GM12875 (cell line): ENCODE measurements around the gene LENG9.
A peak's percentile ranks its signal among the peaks of the same experiment; 100 is the strongest.
"Not testable (repeated sequence)": the region's sequence is repeated elsewhere in the genome, so short reads cannot be mapped to it uniquely, and the experiment has no call there.

Source experiments
- H3K4me3 ChIP-seq: one replicate; pipeline ENCODE4 v1.5.1; 2011; ENCODE audit warnings: low read depth, low read length, control low read depth
- TF ChIP-seq, protein P1 (sequence below): IDR thresholded peaks from 2 replicates; pipeline ENCODE4 v1.5.1; 2011; ENCODE audit warnings: low read depth, mild to moderate bottlenecking, control low read depth, inconsistent platforms, low read length, moderate library complexity, borderline replicate concordance; ENCODE audit not compliant: insufficient read depth

LENG9 gene

DNA sequence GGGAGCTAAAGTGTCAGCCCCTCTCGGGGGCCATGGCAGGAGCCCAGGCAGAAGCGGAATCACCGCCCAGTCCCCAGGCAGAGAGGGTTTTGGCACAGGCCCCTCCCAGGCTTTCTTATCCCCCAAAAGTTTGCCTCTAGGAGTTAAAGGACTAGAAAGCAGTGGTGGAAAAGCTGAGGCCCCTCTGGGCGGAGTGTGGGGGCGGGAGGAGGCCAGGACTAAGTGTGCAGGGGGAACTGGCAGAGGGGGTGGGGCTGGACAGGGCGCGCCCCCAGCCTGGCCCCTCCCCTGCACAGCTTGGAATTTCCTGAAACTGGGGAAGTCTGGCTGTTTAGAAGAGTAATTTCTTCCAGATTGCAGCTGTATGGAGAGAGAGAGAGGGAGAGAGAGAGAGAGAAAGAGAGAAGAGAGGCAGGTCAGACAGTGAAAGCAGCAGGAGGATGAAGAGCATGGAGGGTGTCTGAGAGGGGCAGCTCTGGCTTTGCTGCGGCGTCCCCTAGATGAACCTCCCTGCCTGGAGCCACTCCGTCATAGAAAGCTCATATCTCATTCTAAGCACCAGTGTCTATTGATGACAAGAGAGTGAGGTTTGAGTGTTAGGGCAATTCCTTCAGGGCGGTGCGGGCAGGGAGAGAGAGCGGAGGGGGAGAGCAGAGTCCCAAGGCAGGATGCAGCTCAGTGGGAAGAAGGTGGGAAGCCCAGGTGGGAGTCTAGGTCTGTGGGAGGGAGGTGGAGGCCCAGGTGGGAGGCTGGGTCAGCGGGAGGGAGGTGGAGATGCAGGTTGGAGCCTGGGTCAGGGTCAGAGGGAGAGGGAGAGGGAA, 9.7 kb upstream of the LENG9 start, which contains the start of gene CDC42EP5:
CDC42EP5 (minus strand) TSS at position 226 of the 821 bp plus-strand sequence. CDS start 7,749 bp downstream, outside the sequence.
- TF ChIP-seq, protein P1, sequence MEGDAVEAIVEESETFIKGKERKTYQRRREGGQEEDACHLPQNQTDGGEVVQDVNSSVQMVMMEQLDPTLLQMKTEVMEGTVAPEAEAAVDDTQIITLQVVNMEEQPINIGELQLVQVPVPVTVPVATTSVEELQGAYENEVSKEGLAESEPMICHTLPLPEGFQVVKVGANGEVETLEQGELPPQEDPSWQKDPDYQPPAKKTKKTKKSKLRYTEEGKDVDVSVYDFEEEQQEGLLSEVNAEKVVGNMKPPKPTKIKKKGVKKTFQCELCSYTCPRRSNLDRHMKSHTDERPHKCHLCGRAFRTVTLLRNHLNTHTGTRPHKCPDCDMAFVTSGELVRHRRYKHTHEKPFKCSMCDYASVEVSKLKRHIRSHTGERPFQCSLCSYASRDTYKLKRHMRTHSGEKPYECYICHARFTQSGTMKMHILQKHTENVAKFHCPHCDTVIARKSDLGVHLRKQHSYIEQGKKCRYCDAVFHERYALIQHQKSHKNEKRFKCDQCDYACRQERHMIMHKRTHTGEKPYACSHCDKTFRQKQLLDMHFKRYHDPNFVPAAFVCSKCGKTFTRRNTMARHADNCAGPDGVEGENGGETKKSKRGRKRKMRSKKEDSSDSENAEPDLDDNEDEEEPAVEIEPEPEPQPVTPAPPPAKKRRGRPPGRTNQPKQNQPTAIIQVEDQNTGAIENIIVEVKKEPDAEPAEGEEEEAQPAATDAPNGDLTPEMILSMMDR = no peak
- H3K4me3 ChIP-seq = no peak within 1 kb of the TSS

DNA sequence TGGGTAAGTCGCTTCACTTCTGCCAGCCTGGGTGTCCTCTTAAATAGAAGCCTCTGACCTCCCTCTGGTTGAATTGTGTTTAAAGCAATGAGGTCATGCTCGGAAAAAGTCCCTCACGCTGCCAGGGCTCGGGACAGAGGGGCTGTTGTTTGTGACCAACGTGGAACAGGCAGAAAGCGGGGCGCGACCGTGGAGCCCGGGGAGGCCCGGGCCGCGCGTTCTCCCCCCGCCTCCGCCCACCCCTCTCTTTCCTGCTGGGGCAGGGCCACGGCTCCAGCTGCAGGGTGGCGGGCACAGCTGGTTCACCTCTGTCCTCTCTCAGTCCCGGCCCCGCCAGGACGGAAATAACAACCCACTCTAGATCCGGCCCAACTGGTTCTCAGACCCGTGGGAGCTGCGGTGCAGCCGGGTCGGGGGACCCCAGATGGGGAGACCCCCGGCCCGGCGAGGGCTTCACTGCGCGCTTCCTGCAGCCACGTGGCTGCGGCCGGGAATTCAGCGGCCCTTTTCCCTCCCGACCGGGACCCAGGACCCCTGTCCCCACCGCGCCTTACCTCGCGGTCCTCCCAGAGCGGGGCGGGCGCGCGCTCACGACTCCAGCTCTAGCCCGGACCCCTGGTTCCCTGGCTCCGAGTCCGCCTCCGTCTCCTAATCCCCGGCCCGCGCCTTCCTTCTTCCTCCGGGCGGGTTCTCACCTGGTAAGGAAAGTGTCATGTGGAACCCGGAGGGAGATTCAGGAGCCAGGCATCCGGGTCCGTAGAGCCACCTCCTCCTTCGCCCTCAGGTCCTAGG, 7.6 kb upstream of the LENG9 start:
- H3K4me3 ChIP-seq = peak overlapping the region; percentile 21

DNA sequence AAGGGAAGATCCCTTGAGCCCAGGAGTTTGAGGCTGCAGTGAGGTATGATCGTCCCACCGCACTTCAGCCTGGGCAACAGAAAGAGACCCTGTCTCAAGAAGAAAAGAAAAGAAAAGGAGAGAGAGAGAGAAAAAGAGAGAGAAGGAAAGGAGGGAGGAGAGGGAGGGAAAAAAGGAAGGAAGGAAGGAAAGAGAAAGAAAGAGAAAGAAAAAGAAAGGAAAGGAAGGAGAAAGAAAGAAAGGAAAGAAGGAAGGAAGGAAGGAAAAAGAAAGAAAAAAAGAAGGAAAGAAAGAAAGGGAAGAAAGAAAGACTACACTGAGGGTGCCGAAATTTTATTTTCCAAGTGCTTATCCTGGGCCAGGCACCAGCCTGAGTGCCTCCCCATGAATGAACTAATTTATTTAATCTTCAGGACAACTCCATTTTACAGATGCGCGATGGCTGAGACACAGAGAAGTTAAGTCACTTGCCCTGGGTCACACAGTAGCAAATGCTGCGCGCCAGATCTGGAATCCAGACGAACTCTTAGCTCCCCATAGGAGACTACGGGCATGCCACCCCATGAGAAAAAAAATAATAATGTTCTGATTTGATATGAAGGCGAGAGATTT, 6.8 kb upstream of the LENG9 start:
- TF ChIP-seq, protein P1 = no peak
- H3K4me3 ChIP-seq = no peak overlapping the region

More for the DNA sequence above, 7.6 kb upstream of the LENG9 start:
- TF ChIP-seq, protein P1 = no peak

DNA sequence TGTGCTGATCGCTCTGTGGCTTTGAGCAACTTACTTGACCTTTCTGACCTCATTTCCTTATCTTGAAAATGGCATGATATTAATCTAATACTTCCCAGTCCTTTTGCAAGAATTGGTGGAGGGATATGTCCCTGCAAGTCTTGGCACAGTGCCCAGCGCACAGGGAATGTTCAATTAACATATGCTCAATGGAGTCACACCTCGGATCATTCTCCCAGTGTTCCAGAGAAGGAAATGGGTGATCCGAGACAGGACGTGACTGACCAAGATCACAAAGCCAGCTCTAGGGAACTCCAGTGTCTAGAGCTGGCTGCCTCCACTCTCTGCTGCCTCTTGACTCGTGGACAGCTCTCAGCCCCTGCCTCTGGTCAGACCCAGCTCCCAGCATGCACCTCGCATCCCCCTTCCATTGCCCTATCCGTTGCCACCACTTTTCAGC, 5.9 kb upstream of the LENG9 start:
- no peak overlapping the region for H3K4me3 ChIP-seq
- TF ChIP-seq, protein P1 = no peak

DNA sequence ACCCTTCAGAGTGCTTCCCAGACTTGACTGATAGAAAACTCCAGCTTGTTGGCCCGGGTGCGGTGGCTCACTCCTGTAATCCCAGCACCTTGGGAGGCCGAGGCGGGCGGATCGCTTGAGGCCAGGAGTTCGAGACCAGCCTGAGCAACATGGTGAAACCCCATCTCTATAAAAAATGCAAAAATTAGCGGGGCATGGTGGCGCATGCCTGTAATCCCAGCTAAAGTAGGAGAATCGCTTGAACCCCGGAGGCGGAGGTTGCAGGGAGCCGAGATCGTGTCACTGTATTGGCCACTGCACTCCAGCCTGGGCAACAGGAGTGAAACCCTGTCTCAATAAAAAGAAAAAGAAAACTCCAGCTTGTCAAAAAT, 2.5 kb upstream of the LENG9 start:
- H3K4me3 ChIP-seq = not testable (repeated sequence)

DNA sequence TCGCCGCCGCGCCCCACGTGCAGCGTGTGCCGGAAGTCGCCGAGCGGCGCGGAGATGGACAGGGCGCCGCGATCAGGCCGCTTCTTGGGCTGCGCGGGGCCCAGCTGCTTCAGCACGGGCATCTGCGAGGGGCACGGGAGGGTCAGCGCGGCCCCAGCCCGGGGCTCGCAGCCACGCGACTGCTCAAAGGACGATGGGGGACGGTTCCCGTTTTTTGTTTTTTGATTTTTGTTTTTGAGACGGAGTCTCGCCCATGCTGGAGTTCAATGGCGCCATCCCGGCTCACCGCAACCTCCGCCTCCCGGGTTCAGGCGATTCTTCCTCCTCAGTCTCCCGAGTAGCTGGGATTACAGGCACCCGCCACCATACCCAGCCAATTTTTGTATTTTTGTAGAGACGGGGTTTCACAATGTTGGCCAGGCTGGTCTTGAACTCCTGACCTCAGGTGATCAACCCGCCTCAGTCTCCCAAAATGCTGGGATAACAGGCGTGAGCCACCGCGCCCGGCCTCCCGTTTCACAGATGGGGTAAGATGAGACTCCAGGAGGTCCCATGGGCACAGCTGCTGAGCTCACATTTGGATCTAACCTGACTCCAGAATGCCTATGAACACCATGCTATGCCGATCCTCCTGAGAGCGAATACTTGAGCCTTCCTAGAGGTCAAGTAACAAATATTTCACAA, 2.0 kb upstream of the LENG9 start:
- TF ChIP-seq, protein P1 = no peak
- H3K4me3 ChIP-seq = no peak overlapping the region

DNA sequence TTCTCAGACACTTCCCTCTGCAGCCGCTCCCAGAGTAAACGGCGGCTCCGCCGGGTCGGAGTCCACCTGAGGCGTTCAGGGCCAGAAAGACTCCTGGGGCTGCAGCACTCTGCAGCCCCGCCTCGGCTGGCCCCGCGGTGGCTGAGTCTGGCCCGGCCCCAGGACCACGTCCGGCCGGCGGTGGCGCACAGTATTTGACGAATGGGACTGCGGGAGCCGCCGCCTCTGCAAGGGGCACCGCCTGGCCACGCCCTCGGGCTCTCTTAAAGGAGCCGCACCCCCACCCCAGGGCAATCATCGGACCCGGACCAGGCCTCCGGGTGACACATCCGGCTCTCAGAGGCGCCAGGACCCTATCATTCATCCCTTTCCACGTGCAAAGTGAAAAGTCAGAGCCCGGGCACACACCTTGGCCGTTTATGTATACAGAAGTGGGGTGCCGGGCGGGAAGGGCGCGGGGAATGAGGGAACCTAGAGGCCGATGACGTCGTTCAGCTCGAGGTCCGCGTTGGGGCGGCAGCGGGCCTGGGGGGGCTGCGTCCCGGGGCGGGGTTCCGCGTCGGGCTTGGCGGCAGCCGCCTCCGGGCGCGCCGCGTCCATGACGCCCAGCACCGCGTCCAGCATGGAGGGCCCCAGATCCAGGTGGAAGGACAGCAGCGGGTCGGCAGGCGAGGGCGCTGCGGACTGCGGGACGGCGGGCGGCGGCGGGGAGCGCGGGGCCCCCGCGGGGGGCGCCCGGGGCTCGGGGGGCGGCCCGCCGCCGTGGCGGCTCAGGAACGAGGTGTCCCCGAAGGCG, 1.2 kb upstream of the LENG9 start:
- peak overlapping the region; percentile 68 for H3K4me3 ChIP-seq
- TF ChIP-seq, protein P1 = no peak
